GM23338 (cell line): ENCODE results near the gene MS4A6A. TPM values are rescaled to one million over a fixed set of nuclear protein-coding genes. Genes with fewer than 3 reads are reported as not detected.

Source experiments
- ATAC-seq: fragments of 200-7000 bp; cut with Tn5 transposase; 3 replicates; pipeline ENCODE4 v1.9.1; 2020
- DNase-seq: peaks from one replicate; pipeline ENCODE4 v3.0.0-alpha.2; 2015; ENCODE audit warnings: low spot score
- H2AFZ ChIP-seq: fragments of 200-600 bp; sonication (generic); 2 replicates; pipeline ENCODE4 v1.8.0; 2016; ENCODE audit warnings: antibody characterized with exemption, mild to moderate bottlenecking, moderate library complexity
- H3F3A ChIP-seq: fragments of 200-600 bp; sonication (generic); replicated peaks from 2 replicates; pipeline ENCODE4 v1.8.0; 2017; ENCODE audit warnings: antibody characterized with exemption, mixed run types, low read depth
- H3K27ac ChIP-seq: fragments of 200-600 bp; sonication (generic); 2 replicates; pipeline ENCODE4 v1.6.1; 2016; ENCODE audit warnings: low read depth
- H3K27me3 ChIP-seq: fragments of 200-600 bp; sonication (generic); 2 replicates; pipeline ENCODE4 v1.8.0; 2016; ENCODE audit warnings: mild to moderate bottlenecking, mixed run types, moderate library complexity; ENCODE audit not compliant: insufficient read depth
- H3K36me3 ChIP-seq: fragments of 200-600 bp; sonication (generic); 2 replicates; pipeline ENCODE4 v1.8.0; 2016; ENCODE audit warnings: mild to moderate bottlenecking; ENCODE audit not compliant: insufficient read depth
- H3K4me1 ChIP-seq: fragments of 200-600 bp; sonication (generic); 2 replicates; pipeline ENCODE4 v1.8.0; 2016; ENCODE audit warnings: mild to moderate bottlenecking, moderate library complexity; ENCODE audit not compliant: insufficient read depth
- H3K4me2 ChIP-seq: fragments of 200-600 bp; sonication (generic); 2 replicates; pipeline ENCODE4 v1.7.1; 2017; ENCODE audit warnings: mixed run types
- H3K4me3 ChIP-seq: fragments of 200-600 bp; sonication (generic); 2 replicates; pipeline ENCODE4 v1.6.1; 2016; ENCODE audit warnings: mixed run types
- H3K79me2 ChIP-seq: fragments of 200-600 bp; sonication (generic); replicated peaks from 2 replicates; pipeline ENCODE4 v1.8.0; 2017; ENCODE audit warnings: mild to moderate bottlenecking; ENCODE audit not compliant: insufficient read depth
- H3K9me2 ChIP-seq: fragments of 200-600 bp; sonication (generic); 2 replicates; pipeline ENCODE4 v1.8.0; 2017; ENCODE audit not compliant: insufficient read depth
- H4K20me1 ChIP-seq: fragments of 200-600 bp; sonication (generic); replicated peaks from 2 replicates; pipeline ENCODE4 v1.8.0; 2017; ENCODE audit warnings: mild to moderate bottlenecking; ENCODE audit not compliant: insufficient read depth
- H3K27ac Mint-ChIP-seq: 2 replicates; pipeline ENCODE4 v1.8.0; 2020; ENCODE audit warnings: inconsistent platforms, mild to moderate bottlenecking, moderate library complexity, mixed read lengths
- H3K27me3 Mint-ChIP-seq: 3 replicates; pipeline ENCODE4 v1.8.0; 2022; ENCODE audit warnings: low read depth, mild to moderate bottlenecking, moderate library complexity, mixed read lengths, inconsistent platforms; ENCODE audit not compliant: insufficient read depth, poor library complexity
- H3K36me3 Mint-ChIP-seq: 3 replicates; pipeline ENCODE4 v1.8.0; 2021; ENCODE audit warnings: low read depth, mild to moderate bottlenecking, inconsistent platforms, moderate library complexity, mixed read lengths
- H3K4me1 Mint-ChIP-seq: 3 replicates; pipeline ENCODE4 v1.8.0; 2020; ENCODE audit warnings: mild to moderate bottlenecking, inconsistent platforms, mixed read lengths
- H3K4me3 Mint-ChIP-seq: 3 replicates; pipeline ENCODE4 v1.8.0; 2021; ENCODE audit warnings: moderate library complexity, mild to moderate bottlenecking, inconsistent platforms, mixed read lengths
- H3K9me3 Mint-ChIP-seq: 3 replicates; pipeline ENCODE4 v1.8.0; 2020; ENCODE audit warnings: moderate library complexity, mild to moderate bottlenecking, inconsistent platforms, mixed read lengths
- CREB1 ChIP-seq: fragments of 250-450 bp; sonication (Bioruptor Pico); IDR thresholded peaks from 2 replicates; pipeline ENCODE4 v1.5.0; 2020; ENCODE audit warnings: low read depth, mild to moderate bottlenecking, moderate library complexity
- EZH2 ChIP-seq: fragments of 200-600 bp; sonication (generic); IDR thresholded peaks from one replicate; pipeline ENCODE4 v1.8.0; 2017; ENCODE audit warnings: antibody characterized with exemption, mild to moderate bottlenecking, low read depth; ENCODE audit not compliant: unreplicated experiment
- EZH2phosphoT487 ChIP-seq: fragments of 200-600 bp; sonication (generic); IDR thresholded peaks from one replicate; pipeline ENCODE4 v1.8.1; 2018; ENCODE audit warnings: antibody characterized with exemption; ENCODE audit not compliant: unreplicated experiment
- JUNB ChIP-seq: IDR thresholded peaks from one replicate; pipeline ENCODE4 v1.6.1; 2016; ENCODE audit warnings: antibody characterized with exemption; ENCODE audit not compliant: unreplicated experiment
- NANOG ChIP-seq: IDR thresholded peaks from 2 replicates; pipeline ENCODE4 v1.6.1; 2016; ENCODE audit warnings: antibody characterized with exemption, borderline replicate concordance
- POLR2AphosphoS5 ChIP-seq: IDR thresholded peaks from 2 replicates; pipeline ENCODE4 v1.6.1; 2016; ENCODE audit warnings: antibody characterized with exemption, low read depth
- STAT1 ChIP-seq: IDR thresholded peaks from one replicate; pipeline ENCODE4 v1.6.1; 2016; ENCODE audit warnings: antibody characterized with exemption; ENCODE audit not compliant: unreplicated experiment
- ZNF114 ChIP-seq: fragments of 250-450 bp; sonication (Bioruptor Pico); IDR thresholded peaks from 2 replicates; pipeline ENCODE4 v1.5.0; 2020; ENCODE audit warnings: mild to moderate bottlenecking, moderate library complexity
- ZNF331 ChIP-seq: fragments of 250-450 bp; sonication (Bioruptor Pico); IDR thresholded peaks from 2 replicates; pipeline ENCODE4 v1.5.0; 2020; ENCODE audit warnings: low read depth, mild to moderate bottlenecking, moderate library complexity
- polyA plus RNA-seq: library from polyadenylated mRNA; unstranded; fragments of >200 nt; fragmentation: Nextera tagmentation; extraction: Ambion mirVana; gene quantifications from 2 replicates; pipeline ENCODE4 v1.2.1, GENCODE V29; 2016
- total RNA-seq: library from RNA; depleted of rRNA; stranded (reverse); fragments of >200 nt; shearing (Covaris generic); gene quantifications from 2 replicates; pipeline ENCODE4 v1.2.3, GENCODE V29; 2014
- TF ChIP-seq, protein P1 (sequence below): IDR thresholded peaks from 2 replicates; pipeline ENCODE4 v1.6.1; 2016; ENCODE audit warnings: antibody characterized with exemption
- TF ChIP-seq, protein P2 (sequence below), 2 experiments: fragments of 200-600 bp in 1 of 2; sonication (generic) in 1 of 2; conservative IDR thresholded peaks; 2 replicates each; pipeline versions ENCODE4 v1.5.1 to v1.6.1; 2016 to 2017; ENCODE audit warnings: antibody characterized with exemption in 2 of 2, low read depth in 2 of 2, mild to moderate bottlenecking in 2 of 2, moderate library complexity in 1 of 2
- TF ChIP-seq, protein P3 (sequence below): fragments of 250-450 bp; sonication (Bioruptor Pico); IDR thresholded peaks from 2 replicates; pipeline ENCODE4 v1.5.0; 2020; ENCODE audit warnings: mild to moderate bottlenecking, moderate library complexity
- TF ChIP-seq, protein P4 (sequence below): IDR thresholded peaks from one replicate; pipeline ENCODE4 v1.6.1; 2018; ENCODE audit warnings: antibody characterized with exemption; ENCODE audit not compliant: unreplicated experiment

MS4A6A gene
- total and polyA plus RNA-seq, 2 experiments from 2014 or later, result not detected

DNA sequence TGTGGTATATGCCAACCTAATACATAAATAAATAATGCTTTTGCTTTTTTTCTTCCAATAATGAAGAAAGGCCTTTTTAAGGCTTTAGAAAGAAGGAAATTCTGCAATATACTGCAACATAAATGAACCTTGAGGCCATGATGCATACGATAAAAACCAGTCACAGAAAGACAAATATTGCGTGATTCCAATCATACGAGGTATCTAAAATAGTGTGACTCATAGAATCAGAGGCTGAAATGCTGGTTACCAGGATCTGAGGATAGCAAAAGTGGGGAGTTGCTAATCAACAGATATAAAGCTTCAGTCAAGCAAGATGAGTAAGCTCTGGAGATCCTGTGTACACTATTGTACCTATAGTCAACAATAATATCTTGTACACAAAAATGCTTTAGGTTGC, 24.2 kb downstream of the MS4A6A start:
- Histone ChIP-seq H3K9me2 (no peaks in the 10 kb centered on the region), H2AFZ (no peak overlapping the region), H3K36me3 (no peaks in the 10 kb centered on the region), H3F3A (no peaks in the 10 kb centered on the region), H4K20me1 (no peaks in the 10 kb centered on the region), H3K27ac (no peak overlapping the region), H3K27me3 (no peaks in the 10 kb centered on the region), H3K4me1 (no peaks in the 10 kb centered on the region), H3K4me3 (no peak overlapping the region), H3K79me2 (no peaks in the 10 kb centered on the region), H3K4me2 (no peak overlapping the region)
- Mint-ChIP-seq H3K27ac (no peak overlapping the region), H3K4me1 (no peaks in the 10 kb centered on the region), H3K27me3 (no peaks in the 10 kb centered on the region), H3K4me3 (no peak overlapping the region), H3K9me3 (no peaks in the 10 kb centered on the region; the same call in 2 of the 3 replicates), H3K36me3 (no peaks in the 10 kb centered on the region)
- DNase-seq (no peak), ATAC-seq (no peak)
- TF ChIP-seq NANOG (no peak), STAT1 (no peak), ZNF114 (CRISPR knock-in tag) (no peak), POLR2AphosphoS5 (no peak), CREB1 (CRISPR knock-in tag) (no peak), JUNB (no peak), ZNF331 (CRISPR knock-in tag) (no peak), EZH2phosphoT487 (no peak), EZH2 (no peak)
- TF ChIP-seq, protein P1, sequence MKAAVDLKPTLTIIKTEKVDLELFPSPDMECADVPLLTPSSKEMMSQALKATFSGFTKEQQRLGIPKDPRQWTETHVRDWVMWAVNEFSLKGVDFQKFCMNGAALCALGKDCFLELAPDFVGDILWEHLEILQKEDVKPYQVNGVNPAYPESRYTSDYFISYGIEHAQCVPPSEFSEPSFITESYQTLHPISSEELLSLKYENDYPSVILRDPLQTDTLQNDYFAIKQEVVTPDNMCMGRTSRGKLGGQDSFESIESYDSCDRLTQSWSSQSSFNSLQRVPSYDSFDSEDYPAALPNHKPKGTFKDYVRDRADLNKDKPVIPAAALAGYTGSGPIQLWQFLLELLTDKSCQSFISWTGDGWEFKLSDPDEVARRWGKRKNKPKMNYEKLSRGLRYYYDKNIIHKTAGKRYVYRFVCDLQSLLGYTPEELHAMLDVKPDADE, result no peak
- TF ChIP-seq, protein P2, sequence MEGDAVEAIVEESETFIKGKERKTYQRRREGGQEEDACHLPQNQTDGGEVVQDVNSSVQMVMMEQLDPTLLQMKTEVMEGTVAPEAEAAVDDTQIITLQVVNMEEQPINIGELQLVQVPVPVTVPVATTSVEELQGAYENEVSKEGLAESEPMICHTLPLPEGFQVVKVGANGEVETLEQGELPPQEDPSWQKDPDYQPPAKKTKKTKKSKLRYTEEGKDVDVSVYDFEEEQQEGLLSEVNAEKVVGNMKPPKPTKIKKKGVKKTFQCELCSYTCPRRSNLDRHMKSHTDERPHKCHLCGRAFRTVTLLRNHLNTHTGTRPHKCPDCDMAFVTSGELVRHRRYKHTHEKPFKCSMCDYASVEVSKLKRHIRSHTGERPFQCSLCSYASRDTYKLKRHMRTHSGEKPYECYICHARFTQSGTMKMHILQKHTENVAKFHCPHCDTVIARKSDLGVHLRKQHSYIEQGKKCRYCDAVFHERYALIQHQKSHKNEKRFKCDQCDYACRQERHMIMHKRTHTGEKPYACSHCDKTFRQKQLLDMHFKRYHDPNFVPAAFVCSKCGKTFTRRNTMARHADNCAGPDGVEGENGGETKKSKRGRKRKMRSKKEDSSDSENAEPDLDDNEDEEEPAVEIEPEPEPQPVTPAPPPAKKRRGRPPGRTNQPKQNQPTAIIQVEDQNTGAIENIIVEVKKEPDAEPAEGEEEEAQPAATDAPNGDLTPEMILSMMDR (conservative IDR thresholded peaks at IDR 0.05; ENCODE audit: low read depth in 2 of 2), result no peak
- TF ChIP-seq, protein P3, sequence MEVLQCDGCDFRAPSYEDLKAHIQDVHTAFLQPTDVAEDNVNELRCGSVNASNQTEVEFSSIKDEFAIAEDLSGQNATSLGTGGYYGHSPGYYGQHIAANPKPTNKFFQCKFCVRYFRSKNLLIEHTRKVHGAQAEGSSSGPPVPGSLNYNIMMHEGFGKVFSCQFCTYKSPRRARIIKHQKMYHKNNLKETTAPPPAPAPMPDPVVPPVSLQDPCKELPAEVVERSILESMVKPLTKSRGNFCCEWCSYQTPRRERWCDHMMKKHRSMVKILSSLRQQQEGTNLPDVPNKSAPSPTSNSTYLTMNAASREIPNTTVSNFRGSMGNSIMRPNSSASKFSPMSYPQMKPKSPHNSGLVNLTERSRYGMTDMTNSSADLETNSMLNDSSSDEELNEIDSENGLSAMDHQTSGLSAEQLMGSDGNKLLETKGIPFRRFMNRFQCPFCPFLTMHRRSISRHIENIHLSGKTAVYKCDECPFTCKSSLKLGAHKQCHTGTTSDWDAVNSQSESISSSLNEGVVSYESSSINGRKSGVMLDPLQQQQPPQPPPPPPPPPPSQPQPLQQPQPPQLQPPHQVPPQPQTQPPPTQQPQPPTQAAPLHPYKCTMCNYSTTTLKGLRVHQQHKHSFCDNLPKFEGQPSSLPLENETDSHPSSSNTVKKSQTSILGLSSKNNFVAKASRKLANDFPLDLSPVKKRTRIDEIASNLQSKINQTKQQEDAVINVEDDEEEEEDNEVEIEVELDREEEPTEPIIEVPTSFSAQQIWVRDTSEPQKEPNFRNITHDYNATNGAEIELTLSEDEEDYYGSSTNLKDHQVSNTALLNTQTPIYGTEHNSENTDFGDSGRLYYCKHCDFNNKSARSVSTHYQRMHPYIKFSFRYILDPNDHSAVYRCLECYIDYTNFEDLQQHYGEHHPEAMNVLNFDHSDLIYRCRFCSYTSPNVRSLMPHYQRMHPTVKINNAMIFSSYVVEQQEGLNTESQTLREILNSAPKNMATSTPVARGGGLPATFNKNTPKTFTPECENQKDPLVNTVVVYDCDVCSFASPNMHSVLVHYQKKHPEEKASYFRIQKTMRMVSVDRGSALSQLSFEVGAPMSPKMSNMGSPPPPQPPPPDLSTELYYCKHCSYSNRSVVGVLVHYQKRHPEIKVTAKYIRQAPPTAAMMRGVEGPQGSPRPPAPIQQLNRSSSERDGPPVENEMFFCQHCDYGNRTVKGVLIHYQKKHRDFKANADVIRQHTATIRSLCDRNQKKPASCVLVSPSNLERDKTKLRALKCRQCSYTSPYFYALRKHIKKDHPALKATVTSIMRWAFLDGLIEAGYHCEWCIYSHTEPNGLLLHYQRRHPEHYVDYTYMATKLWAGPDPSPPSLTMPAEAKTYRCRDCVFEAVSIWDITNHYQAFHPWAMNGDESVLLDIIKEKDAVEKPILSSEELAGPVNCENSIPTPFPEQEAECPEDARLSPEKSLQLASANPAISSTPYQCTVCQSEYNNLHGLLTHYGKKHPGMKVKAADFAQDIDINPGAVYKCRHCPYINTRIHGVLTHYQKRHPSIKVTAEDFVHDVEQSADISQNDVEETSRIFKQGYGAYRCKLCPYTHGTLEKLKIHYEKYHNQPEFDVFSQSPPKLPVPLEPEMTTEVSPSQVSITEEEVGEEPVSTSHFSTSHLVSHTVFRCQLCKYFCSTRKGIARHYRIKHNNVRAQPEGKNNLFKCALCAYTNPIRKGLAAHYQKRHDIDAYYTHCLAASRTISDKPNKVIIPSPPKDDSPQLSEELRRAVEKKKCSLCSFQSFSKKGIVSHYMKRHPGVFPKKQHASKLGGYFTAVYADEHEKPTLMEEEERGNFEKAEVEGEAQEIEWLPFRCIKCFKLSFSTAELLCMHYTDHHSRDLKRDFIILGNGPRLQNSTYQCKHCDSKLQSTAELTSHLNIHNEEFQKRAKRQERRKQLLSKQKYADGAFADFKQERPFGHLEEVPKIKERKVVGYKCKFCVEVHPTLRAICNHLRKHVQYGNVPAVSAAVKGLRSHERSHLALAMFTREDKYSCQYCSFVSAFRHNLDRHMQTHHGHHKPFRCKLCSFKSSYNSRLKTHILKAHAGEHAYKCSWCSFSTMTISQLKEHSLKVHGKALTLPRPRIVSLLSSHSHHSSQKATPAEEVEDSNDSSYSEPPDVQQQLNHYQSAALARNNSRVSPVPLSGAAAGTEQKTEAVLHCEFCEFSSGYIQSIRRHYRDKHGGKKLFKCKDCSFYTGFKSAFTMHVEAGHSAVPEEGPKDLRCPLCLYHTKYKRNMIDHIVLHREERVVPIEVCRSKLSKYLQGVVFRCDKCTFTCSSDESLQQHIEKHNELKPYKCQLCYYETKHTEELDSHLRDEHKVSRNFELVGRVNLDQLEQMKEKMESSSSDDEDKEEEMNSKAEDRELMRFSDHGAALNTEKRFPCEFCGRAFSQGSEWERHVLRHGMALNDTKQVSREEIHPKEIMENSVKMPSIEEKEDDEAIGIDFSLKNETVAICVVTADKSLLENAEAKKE (CRISPR knock-in tag), result no peak
- TF ChIP-seq, protein P4, sequence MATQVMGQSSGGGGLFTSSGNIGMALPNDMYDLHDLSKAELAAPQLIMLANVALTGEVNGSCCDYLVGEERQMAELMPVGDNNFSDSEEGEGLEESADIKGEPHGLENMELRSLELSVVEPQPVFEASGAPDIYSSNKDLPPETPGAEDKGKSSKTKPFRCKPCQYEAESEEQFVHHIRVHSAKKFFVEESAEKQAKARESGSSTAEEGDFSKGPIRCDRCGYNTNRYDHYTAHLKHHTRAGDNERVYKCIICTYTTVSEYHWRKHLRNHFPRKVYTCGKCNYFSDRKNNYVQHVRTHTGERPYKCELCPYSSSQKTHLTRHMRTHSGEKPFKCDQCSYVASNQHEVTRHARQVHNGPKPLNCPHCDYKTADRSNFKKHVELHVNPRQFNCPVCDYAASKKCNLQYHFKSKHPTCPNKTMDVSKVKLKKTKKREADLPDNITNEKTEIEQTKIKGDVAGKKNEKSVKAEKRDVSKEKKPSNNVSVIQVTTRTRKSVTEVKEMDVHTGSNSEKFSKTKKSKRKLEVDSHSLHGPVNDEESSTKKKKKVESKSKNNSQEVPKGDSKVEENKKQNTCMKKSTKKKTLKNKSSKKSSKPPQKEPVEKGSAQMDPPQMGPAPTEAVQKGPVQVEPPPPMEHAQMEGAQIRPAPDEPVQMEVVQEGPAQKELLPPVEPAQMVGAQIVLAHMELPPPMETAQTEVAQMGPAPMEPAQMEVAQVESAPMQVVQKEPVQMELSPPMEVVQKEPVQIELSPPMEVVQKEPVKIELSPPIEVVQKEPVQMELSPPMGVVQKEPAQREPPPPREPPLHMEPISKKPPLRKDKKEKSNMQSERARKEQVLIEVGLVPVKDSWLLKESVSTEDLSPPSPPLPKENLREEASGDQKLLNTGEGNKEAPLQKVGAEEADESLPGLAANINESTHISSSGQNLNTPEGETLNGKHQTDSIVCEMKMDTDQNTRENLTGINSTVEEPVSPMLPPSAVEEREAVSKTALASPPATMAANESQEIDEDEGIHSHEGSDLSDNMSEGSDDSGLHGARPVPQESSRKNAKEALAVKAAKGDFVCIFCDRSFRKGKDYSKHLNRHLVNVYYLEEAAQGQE, result no peak
